Fibroblast of lung (primary cell): ENCODE measurements around the gene ZBTB7C.

Experiments used
- CTCF ChIP-seq, 2 donors: IDR thresholded peaks in 1 of 2; conservative IDR thresholded peaks in 1 of 2; 1 replicate in 1 of 2; 2 replicates in 1 of 2; pipeline ENCODE4 v1.5.1; 2011 to 2012; ENCODE audit warnings: low read length in 2 of 2, control low read depth in 1 of 2, inconsistent platforms in 1 of 2, low read depth in 1 of 2, mild to moderate bottlenecking in 1 of 2
- EZH2 ChIP-seq: IDR thresholded peaks from 2 replicates; pipeline ENCODE4 v1.5.1; 2012; ENCODE audit warnings: low read length, control low read depth, mild to moderate bottlenecking; ENCODE audit errors: missing control alignments

GRCh38 chr18:48321536-48321935 is 87.6 kb downstream of the ZBTB7C start:
- no peak for TF ChIP-seq CTCF (conservative IDR thresholded peaks at IDR 0.05 in 1 of 2, IDR thresholded peaks at IDR 0.05 in 1 of 2; ENCODE audit: low read depth in 1 of 2, low read length in 2 of 2)
- no peak for TF ChIP-seq EZH2
